Osteocyte (in vitro differentiated cells): Measurements from ENCODE around the gene UTP18. TPM values are rescaled to one million over a fixed set of nuclear protein-coding genes. Genes with fewer than 3 reads are reported as not detected.
"Not testable (repeated sequence)": the region's sequence is repeated elsewhere in the genome, so short reads cannot be mapped to it uniquely, and the experiment has no call there.

Source experiments
- DNase-seq: peaks from one replicate; pipeline ENCODE4 v3.0.0; 2021; ENCODE audit warnings: mixed read lengths; ENCODE audit not compliant: unreplicated experiment; ENCODE audit errors: extremely low spot score
- H3K27ac Mint-ChIP-seq: one replicate; pipeline ENCODE4 v1.8.0; 2021; ENCODE audit warnings: mild to moderate bottlenecking, mixed read lengths; ENCODE audit not compliant: unreplicated experiment
- H3K27me3 Mint-ChIP-seq: one replicate; pipeline ENCODE4 v1.8.0; 2021; ENCODE audit warnings: mixed read lengths; ENCODE audit not compliant: unreplicated experiment
- H3K36me3 Mint-ChIP-seq: one replicate; pipeline ENCODE4 v1.8.0; 2021; ENCODE audit warnings: mixed read lengths; ENCODE audit not compliant: unreplicated experiment
- H3K4me1 Mint-ChIP-seq: one replicate; pipeline ENCODE4 v1.8.0; 2021; ENCODE audit warnings: mixed read lengths; ENCODE audit not compliant: unreplicated experiment
- H3K4me3 Mint-ChIP-seq: one replicate; pipeline ENCODE4 v1.8.0; 2021; ENCODE audit warnings: mild to moderate bottlenecking, moderate library complexity, mixed read lengths; ENCODE audit not compliant: unreplicated experiment
- H3K9me3 Mint-ChIP-seq: one replicate; pipeline ENCODE4 v1.8.0; 2021; ENCODE audit warnings: mixed read lengths; ENCODE audit not compliant: unreplicated experiment
- total RNA-seq: library from RNA; stranded (reverse); gene quantifications from 2 replicates; pipeline ENCODE4 v1.2.1, GENCODE V29; 2021
- TF ChIP-seq, protein P1 (sequence below): fragments of 200-600 bp; sonication (generic); IDR thresholded peaks from 2 replicates; pipeline ENCODE4 v1.5.0; 2021; ENCODE audit warnings: antibody characterized with exemption, mild to moderate bottlenecking, moderate library complexity

The UTP18 gene
- total RNA-seq, 1 donor from 2014 or later, result 25.3 TPM

DNA sequence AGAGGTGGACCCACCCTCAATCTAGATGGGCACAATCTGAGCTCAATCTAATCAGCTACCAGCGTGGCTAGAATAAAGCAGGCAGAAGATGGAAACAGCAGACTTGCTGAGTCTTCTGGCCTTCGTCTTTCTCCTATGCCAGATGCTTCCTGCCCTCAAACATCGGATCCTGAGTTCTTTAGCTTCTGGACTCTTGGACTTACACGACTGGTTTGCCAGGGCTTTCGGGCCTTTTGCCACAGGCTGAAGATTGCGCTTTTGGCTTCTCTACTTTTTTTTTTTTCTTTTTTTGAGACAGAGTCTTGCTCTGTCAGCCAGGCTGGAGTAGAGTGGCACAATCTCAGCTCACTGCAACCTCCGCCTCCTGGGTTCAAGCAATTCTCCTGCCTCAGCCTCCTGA, 65.1 kb downstream of the UTP18 start:
- Mint-ChIP-seq H3K27ac (no peak overlapping the region), H3K4me1 (no peaks in the 10 kb centered on the region), H3K4me3 (no peak overlapping the region), H3K9me3 (peaks cover 5% of the 10 kb centered on the region), H3K36me3 (no peaks in the 10 kb centered on the region), H3K27me3 (peaks cover 21% of the 10 kb centered on the region)
- DNase-seq, result no peak
- TF ChIP-seq, protein P1, sequence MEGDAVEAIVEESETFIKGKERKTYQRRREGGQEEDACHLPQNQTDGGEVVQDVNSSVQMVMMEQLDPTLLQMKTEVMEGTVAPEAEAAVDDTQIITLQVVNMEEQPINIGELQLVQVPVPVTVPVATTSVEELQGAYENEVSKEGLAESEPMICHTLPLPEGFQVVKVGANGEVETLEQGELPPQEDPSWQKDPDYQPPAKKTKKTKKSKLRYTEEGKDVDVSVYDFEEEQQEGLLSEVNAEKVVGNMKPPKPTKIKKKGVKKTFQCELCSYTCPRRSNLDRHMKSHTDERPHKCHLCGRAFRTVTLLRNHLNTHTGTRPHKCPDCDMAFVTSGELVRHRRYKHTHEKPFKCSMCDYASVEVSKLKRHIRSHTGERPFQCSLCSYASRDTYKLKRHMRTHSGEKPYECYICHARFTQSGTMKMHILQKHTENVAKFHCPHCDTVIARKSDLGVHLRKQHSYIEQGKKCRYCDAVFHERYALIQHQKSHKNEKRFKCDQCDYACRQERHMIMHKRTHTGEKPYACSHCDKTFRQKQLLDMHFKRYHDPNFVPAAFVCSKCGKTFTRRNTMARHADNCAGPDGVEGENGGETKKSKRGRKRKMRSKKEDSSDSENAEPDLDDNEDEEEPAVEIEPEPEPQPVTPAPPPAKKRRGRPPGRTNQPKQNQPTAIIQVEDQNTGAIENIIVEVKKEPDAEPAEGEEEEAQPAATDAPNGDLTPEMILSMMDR, result no peak

DNA sequence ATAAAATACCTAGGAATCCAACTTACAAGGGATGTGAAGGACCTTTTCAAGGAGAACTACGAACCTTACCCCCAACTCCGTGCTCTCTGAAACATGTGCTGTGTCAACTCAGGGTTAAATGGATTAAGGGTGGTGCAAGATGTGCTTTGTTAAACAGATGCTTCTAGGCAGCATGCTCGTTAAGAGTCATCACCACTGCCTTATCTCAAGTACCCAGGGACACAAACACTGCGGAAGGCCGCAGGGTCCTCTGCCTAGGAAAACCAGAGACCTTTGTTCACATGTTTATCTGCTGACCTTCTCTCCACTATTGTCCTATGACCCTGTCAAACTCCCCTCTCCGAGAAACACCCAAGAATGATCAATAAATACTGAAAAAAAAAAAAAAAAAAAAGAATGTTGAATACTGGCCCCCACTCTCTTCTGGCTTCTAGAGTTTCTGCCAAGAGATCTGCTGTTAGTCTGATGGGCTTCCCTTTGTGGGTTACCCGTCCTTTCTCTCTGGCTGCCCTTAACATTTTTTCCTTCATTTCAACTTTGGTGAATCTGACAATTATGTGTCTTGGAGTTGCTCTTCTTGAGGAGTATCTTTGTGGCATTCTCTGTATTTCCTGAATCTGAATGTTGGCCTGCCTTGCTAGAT, 70.6 kb downstream of the UTP18 start:
- peaks cover 25% of the 10 kb centered on the region for H3K27me3 Mint-ChIP-seq
- H3K9me3 Mint-ChIP-seq, H3K4me3 Mint-ChIP-seq: not testable (repeated sequence)

DNA sequence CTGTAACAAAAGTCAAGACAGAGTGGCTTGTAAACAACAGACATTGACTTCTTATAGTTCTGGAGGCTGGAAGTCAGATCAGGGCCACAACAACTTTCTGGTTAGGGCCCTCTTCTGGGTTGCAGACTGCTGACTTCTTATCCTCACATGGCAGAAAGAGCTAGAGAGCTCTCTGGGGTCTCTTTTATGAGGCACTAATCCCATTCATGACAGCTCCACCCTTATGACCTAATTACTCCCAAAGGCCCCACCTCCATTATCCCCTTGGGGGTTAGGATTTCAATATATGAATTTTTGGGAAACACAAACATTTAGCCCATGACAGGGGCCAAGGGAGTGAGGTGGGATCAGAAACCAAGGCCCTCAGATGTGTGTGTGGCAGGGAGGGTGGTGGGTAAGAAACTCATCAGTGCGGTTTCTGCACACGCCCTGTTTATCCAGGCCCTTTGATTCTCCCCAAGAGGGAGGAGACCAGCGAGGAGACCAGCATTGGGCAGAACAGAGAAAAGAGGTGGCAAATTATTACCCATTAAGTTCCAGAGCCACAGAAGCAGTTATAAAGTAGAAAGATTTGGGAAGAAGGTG, 74.8 kb downstream of the UTP18 start:
- Mint-ChIP-seq H3K36me3 (no peaks in the 10 kb centered on the region), H3K27ac (no peak overlapping the region), H3K27me3 (peaks cover 11% of the 10 kb centered on the region), H3K4me1 (no peaks in the 10 kb centered on the region), H3K4me3 (no peak overlapping the region), H3K9me3 (no peaks in the 10 kb centered on the region)
- no peak for DNase-seq
- TF ChIP-seq, protein P1, result no peak

More for the DNA sequence above, 70.6 kb downstream of the UTP18 start:
- not testable (repeated sequence) for H3K27ac Mint-ChIP-seq, H3K36me3 Mint-ChIP-seq, H3K4me1 Mint-ChIP-seq, DNase-seq

DNA sequence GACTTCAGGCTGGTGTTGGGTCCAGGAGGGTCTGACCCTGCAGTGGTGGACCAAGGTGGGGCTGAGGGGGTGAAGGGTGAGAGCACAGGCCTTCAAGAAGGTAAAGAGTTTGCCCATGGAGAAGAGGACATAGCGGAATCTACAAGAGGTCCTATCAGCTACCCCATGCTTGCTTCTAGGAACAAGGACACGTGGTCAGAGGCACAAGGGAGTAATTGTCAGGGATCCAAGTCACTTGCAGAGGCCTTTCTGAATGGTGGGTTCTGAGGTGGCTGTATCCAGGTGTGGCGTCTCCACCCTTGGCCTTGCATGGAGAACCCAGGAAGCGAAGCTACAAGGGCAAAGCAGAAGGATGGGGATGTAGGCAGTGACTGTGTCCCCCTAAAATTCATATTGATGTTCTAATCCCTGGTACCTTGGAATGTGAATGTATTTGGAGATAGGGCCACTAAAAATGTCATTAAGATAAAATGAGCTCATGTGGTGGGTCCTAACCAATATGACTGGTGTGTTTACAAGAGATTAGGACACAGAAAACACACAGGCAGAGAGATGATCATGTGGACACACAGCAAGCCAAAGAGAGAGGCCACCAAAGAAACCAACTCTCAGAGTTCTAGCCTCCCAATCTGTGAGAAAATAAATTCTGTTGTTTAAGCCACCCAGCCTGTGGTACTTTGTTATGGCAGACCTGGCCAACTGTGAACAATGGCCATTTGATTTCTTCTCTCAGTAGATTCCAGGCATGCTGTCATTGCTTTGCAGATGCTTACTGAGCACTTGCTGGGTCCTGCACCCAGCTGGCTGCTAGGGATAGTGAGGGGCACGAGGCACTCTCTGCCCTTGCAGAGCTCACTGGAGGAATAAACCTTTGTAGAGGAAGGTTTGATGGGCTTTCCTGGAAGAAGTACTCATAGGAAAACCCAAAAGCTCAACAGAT, 75.8 kb downstream of the UTP18 start:
- no peaks in the 10 kb centered on the region for H3K9me3 Mint-ChIP-seq
- TF ChIP-seq, protein P1, result no peak
- no peak overlapping the region for H3K4me3 Mint-ChIP-seq
- no peak overlapping the region for H3K27ac Mint-ChIP-seq
- DNase-seq, result no peak
- no peaks in the 10 kb centered on the region for H3K4me1 Mint-ChIP-seq
- H3K36me3 Mint-ChIP-seq, result no peaks in the 10 kb centered on the region
- peaks cover 8% of the 10 kb centered on the region for H3K27me3 Mint-ChIP-seq

DNA sequence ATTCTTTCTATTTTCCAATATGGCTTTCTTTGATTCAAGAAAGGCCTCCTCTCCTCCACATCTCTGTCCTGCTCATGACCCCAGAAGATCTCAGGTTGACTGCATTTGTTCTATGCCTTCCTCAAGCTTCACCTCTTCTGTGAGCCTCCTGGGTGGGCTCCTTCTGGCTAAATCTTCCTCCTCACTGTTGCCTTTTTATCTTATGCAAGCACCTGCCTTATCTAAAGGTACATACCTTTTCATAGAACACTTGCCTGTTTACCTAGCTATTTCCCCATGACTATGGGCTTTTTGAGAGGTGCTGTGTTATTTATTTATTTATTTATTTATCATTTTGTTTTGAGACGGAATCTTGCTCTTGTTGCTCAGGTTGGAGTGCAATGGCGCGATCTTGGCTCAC, 81.1 kb downstream of the UTP18 start:
- no peak overlapping the region for H3K27ac Mint-ChIP-seq
- peaks cover 6% of the 10 kb centered on the region for H3K4me1 Mint-ChIP-seq
- DNase-seq, result no peak
- TF ChIP-seq, protein P1, result no peak
- H3K36me3 Mint-ChIP-seq, result no peaks in the 10 kb centered on the region
- H3K9me3 Mint-ChIP-seq, result no peaks in the 10 kb centered on the region
- H3K27me3 Mint-ChIP-seq, result peaks cover 15% of the 10 kb centered on the region
- no peak overlapping the region for H3K4me3 Mint-ChIP-seq
